Erythroblast (primary cell): ENCODE results near the gene IL2.

Experiments
- GATA1 ChIP-seq: IDR thresholded peaks from 2 replicates; pipeline ENCODE4 v1.6.1; 2011; ENCODE audit warnings: low read depth, mild to moderate bottlenecking, control low read depth, low read length, moderate library complexity
- POLR2A ChIP-seq: IDR thresholded peaks from 2 replicates; pipeline ENCODE4 v1.6.1; 2011; ENCODE audit warnings: mild to moderate bottlenecking, low read length

- TF ChIP-seq POLR2A (no peak), GATA1 (no peak)
Observed at GRCh38 chr4:122458625-122459024, 2.1 kb upstream of the IL2 start.
